Activated T-cell treated with anti-CD3 and anti-CD28 coated beads, Interleukin-2, amount 50 U/mL, for 24 hours (primary cell): ENCODE measurements around the gene AFM.

Source experiments
- DNase-seq: peaks from one replicate; pipeline ENCODE4 v3.0.0-alpha.2; 2020
- H3K27ac Mint-ChIP-seq: 2 replicates; pipeline ENCODE4 v1.8.0; 2020; ENCODE audit warnings: mild to moderate bottlenecking, mixed read lengths
- H3K27me3 Mint-ChIP-seq: 2 replicates; pipeline ENCODE4 v1.8.0; 2020; ENCODE audit warnings: mixed read lengths
- H3K36me3 Mint-ChIP-seq: 2 replicates; pipeline ENCODE4 v1.8.0; 2020; ENCODE audit warnings: low read depth, mixed read lengths
- H3K4me1 Mint-ChIP-seq: 2 replicates; pipeline ENCODE4 v1.8.0; 2020; ENCODE audit warnings: low read depth, mixed read lengths
- H3K4me3 Mint-ChIP-seq: 2 replicates; pipeline ENCODE4 v1.8.0; 2020; ENCODE audit warnings: mild to moderate bottlenecking, moderate library complexity, mixed read lengths
- H3K9me3 Mint-ChIP-seq: 2 replicates; pipeline ENCODE4 v1.8.0; 2020; ENCODE audit warnings: mixed read lengths

The AFM gene

GRCh38 chr4:73458184-73459047, 23.1 kb upstream of the AFM start:
- Mint-ChIP-seq H3K36me3 (no peaks in the 10 kb centered on the region), H3K4me3 (no peak overlapping the region), H3K27me3 (peaks cover 7% of the 10 kb centered on the region), H3K9me3 (no peaks in the 10 kb centered on the region), H3K4me1 (no peaks in the 10 kb centered on the region), H3K27ac (no peak overlapping the region)
- no peak for DNase-seq

- Mint-ChIP-seq H3K27me3 (peaks cover 7% of the 10 kb centered on the region), H3K36me3 (no peaks in the 10 kb centered on the region), H3K4me1 (no peaks in the 10 kb centered on the region), H3K27ac (no peak overlapping the region), H3K4me3 (no peak overlapping the region), H3K9me3 (no peaks in the 10 kb centered on the region)
- no peak for DNase-seq
Measured at GRCh38 chr4:73459048-73459421, 22.5 kb upstream of the AFM start.

DNA sequence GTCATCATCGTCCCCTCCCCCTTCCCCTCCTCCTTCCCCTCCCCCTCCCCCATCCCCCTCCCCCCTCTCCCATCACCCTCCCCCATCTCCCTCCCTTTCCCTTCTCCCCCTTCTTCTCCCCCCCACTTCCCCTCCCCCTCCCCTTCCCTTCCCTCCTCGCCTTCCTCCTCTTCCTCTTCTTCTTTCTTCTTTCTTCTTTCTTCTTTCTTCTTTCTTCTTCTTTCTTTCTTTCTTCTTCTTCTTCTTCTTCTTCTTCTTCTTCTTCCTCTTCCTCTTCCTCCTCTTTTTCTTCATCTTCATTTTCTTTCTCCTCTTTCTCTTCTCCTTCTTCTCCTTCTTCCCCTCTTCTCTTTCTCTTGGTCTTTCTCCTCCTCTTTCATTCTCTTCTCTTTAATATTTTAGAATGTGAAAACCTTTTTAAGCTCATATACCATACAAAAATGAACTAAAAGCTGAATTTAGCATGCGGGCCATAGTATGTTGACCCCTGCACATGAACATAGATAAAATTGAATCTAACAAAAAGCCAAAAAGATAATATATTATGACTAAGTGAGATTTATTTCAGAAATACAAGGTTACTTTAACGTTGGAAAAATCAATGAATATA, 20.5 kb upstream of the AFM start:
- Mint-ChIP-seq H3K4me1 (no peaks in the 10 kb centered on the region), H3K4me3 (no peak overlapping the region), H3K9me3 (no peaks in the 10 kb centered on the region), H3K36me3 (no peaks in the 10 kb centered on the region), H3K27me3 (peaks cover 4% of the 10 kb centered on the region), H3K27ac (no peak overlapping the region)
- no peak for DNase-seq

- H3K27me3 Mint-ChIP-seq = peaks cover 3% of the 10 kb centered on the region
- peaks cover 3% of the 10 kb centered on the region for H3K9me3 Mint-ChIP-seq
- H3K4me3 Mint-ChIP-seq = no peak overlapping the region
- H3K36me3 Mint-ChIP-seq = no peaks in the 10 kb centered on the region
- H3K4me1 Mint-ChIP-seq = no peaks in the 10 kb centered on the region
- DNase-seq = no peak
- H3K27ac Mint-ChIP-seq = no peak overlapping the region
Measured at GRCh38 chr4:73468170-73468569, 13.4 kb upstream of the AFM start.

DNA sequence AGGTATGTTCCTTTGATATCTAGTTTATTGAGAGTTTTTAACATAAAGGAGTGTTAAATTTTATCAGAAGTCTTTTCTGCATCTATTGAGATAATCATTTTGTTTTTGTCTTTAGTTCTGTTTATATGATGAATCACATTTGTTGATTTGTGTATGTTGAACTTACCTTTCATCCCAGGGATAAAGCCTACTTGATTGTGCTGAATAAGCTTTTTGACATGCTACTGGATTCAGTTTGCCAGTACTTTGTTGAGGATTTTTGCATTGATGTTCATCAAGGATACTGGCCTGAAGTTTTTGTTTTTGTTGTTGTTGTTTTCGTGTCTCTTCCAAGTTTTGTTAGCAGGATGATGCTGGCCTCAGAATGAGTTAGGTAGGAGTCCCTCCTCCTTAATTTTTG, 10.8 kb upstream of the AFM start:
- Mint-ChIP-seq H3K4me1 (no peaks in the 10 kb centered on the region), H3K27me3 (peaks cover 10% of the 10 kb centered on the region)

DNA sequence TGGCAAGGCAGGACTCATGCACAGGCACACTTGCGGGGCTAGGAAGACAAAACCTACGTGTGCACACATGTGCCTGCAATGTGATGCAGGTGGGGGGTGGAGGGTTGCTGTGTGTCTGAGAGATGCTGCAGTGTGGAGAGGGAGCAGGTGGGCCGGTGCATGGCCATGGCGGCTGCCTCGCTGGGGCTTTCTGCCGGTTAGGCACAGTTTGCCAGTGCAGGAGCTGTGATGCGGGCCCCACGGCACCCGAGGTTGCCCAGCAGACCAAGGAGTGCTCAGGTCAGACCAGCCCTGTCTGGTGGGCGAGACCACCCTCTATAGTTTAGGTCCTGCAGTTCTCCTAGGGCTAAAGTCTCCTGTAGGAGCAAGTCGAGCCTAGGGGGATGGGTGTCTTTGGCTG, 4.4 kb upstream of the AFM start:
- H3K27me3 Mint-ChIP-seq = peaks cover 13% of the 10 kb centered on the region
- no peak overlapping the region for H3K4me3 Mint-ChIP-seq
- H3K27ac Mint-ChIP-seq = no peak overlapping the region
- no peaks in the 10 kb centered on the region for H3K4me1 Mint-ChIP-seq
- peaks cover 16% of the 10 kb centered on the region for H3K9me3 Mint-ChIP-seq
- DNase-seq = no peak
- H3K36me3 Mint-ChIP-seq = no peaks in the 10 kb centered on the region

More for the DNA sequence above, 10.8 kb upstream of the AFM start:
- peaks cover 13% of the 10 kb centered on the region for H3K9me3 Mint-ChIP-seq
- no peaks in the 10 kb centered on the region for H3K36me3 Mint-ChIP-seq
- no peak for DNase-seq
- no peak overlapping the region for H3K4me3 Mint-ChIP-seq
- no peak overlapping the region for H3K27ac Mint-ChIP-seq

- peaks cover 8% of the 10 kb centered on the region for H3K9me3 Mint-ChIP-seq
- H3K4me3 Mint-ChIP-seq = no peak overlapping the region
- H3K27ac Mint-ChIP-seq = no peak overlapping the region
- no peaks in the 10 kb centered on the region for H3K36me3 Mint-ChIP-seq
- no peak for DNase-seq
- H3K27me3 Mint-ChIP-seq = peaks cover 11% of the 10 kb centered on the region
- H3K4me1 Mint-ChIP-seq = no peaks in the 10 kb centered on the region
Measured at GRCh38 chr4:73479323-73479722, 2.2 kb upstream of the AFM start.

DNA sequence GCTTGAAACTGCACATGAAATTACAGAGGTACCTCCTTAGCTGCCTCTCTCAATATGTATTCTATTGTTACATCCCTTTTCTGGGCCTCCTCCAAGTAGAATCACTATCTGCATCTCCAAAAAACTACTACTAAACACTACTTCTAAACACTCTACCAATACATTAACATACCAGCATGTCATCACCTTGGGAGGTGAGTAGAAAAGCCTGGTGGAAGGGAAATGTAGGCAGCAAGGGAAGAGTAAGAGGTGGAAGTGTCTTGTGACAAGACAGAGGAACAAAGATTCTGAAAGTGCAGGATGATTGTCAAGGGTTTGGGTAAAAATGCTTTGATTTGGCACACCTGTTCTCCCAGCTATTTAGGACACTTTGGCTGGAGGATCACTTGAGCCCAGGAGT, 3.5 kb downstream of the AFM start:
- Mint-ChIP-seq H3K4me3 (no peak overlapping the region), H3K27me3 (peaks cover 6% of the 10 kb centered on the region), H3K9me3 (no peaks in the 10 kb centered on the region), H3K27ac (no peak overlapping the region), H3K36me3 (no peaks in the 10 kb centered on the region), H3K4me1 (no peaks in the 10 kb centered on the region)
- no peak for DNase-seq

DNA sequence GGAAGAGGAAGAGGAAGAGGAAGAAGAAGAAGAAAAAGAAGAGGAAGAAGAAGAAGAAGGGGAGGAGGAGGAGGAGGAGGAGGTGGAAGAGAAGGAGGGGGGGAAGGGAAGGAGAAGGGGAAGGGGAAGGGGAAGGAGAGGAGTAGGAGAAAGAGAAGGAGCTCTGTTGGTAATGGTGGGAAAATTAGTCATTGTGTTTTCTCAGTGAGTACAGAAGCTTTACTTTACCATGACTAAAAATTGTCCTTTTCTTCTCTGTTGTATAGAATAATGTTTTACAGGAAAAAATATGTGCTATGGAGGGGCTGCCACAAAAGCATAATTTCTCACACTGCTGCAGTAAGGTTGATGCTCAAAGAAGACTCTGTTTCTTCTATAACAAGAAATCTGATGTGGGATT, 4.1 kb downstream of the AFM start:
- H3K36me3 Mint-ChIP-seq = no peaks in the 10 kb centered on the region
- H3K27ac Mint-ChIP-seq = no peak overlapping the region
- H3K4me3 Mint-ChIP-seq = no peak overlapping the region
- no peaks in the 10 kb centered on the region for H3K9me3 Mint-ChIP-seq
- peaks cover 6% of the 10 kb centered on the region for H3K27me3 Mint-ChIP-seq
- no peaks in the 10 kb centered on the region for H3K4me1 Mint-ChIP-seq
- DNase-seq = no peak

DNA sequence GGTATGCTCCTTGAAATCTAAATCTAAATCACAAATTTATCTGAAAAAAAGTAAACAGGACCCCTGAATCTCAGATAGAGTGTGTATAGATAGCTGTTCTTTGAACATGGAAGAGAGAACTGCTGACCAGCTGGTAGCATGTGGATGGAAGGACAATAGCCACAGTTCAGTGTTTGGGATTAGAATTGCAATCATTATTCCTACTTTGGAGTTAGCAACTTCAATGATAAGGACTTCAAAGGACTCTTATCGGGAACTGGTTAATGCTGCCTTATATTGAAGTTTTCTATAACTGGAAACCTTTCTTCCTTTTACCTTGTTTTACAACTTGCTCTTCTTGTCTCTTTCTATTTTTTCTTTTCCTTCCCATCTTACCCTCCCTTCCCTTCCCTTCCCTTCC, 5.0 kb downstream of the AFM start:
- Mint-ChIP-seq H3K4me1 (no peaks in the 10 kb centered on the region), H3K9me3 (no peaks in the 10 kb centered on the region), H3K36me3 (no peaks in the 10 kb centered on the region), H3K4me3 (no peak overlapping the region), H3K27me3 (peaks cover 3% of the 10 kb centered on the region), H3K27ac (no peak overlapping the region)
- no peak for DNase-seq

DNA sequence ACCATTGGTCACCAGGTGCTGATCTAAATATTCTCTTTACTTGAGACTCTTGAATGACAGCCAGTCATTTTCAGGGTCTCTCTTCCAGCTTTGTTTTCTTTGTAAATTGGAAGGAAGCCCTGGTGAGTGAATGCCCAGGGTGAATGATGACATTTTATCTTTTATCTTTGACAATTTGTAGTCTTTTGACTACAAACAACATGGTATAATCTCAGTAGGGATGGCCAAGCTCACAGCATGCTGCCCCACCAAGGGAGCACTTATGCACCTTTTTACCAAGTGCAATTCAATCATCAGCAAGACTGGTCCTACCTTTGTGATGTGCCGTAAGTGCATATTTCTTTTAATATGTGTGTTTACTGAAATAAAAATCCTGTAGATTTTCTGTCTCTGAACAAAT, 5.7 kb downstream of the AFM start:
- no peaks in the 10 kb centered on the region for H3K4me1 Mint-ChIP-seq
- H3K27me3 Mint-ChIP-seq = peaks cover 3% of the 10 kb centered on the region
- H3K9me3 Mint-ChIP-seq = no peaks in the 10 kb centered on the region
- no peak overlapping the region for H3K27ac Mint-ChIP-seq
- H3K4me3 Mint-ChIP-seq = no peak overlapping the region
- H3K36me3 Mint-ChIP-seq = no peaks in the 10 kb centered on the region
- DNase-seq = no peak

DNA sequence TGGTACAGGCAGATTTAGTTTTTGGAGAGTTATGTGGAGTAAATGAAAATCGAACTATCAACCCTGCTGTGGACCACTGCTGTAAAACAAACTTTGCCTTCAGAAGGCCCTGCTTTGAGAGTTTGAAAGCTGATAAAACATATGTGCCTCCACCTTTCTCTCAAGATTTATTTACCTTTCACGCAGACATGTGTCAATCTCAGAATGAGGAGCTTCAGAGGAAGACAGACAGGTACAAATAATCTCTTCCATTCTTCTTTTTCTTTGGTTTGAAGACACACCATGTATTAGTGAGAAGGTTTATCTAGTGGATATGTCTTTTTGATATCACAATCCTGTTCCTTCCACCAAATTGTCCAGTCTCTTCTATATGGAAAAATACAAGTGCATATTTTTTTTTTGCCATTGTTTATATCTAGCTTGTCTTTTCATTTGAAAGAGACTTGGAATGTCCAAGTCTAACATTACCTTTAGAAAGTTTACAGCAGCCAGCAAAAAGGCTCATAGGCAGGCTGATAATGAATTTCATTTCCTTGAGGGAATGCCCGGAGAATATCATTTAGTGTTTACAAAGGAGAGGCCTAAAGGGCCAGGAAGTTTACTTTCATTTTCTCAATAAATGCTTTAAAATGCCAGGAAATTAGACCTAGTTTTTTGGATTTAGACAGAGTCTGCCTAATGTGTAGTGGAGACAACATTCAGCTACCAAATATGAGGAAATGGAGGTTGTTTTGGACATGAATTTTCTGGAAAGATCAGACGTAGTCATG, 18.6 kb downstream of the AFM start:
- DNase-seq = no peak
- Mint-ChIP-seq H3K27me3 (no peaks in the 10 kb centered on the region), H3K4me1 (no peaks in the 10 kb centered on the region), H3K36me3 (no peaks in the 10 kb centered on the region), H3K4me3 (no peak overlapping the region), H3K27ac (no peak overlapping the region), H3K9me3 (no peaks in the 10 kb centered on the region)

GRCh38 chr4:73501664-73502265, 20.2 kb downstream of the AFM start:
- Mint-ChIP-seq H3K27me3 (no peaks in the 10 kb centered on the region), H3K4me3 (no peak overlapping the region), H3K4me1 (no peaks in the 10 kb centered on the region), H3K36me3 (no peaks in the 10 kb centered on the region), H3K27ac (no peak overlapping the region), H3K9me3 (no peaks in the 10 kb centered on the region)
- no peak for DNase-seq

DNA sequence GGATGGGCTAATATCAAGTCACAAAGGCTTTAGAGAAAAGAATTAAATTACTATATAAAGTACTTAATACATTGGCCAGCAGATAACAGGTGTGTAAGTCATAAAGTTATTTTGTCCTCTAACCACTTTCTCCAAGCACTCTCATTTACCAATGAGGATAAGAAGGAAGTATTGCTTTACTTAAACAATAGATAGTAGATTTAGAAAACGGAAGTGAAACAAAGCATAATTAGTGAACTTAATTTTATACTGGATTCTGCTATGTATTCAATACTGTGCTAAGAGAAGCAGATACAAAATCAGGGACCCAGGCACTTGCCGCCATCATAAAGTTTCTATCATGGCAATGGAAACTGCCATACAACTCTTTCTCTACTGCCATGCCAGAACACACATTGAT, 24.0 kb downstream of the AFM start:
- H3K27ac Mint-ChIP-seq = no peak overlapping the region
- no peak overlapping the region for H3K4me3 Mint-ChIP-seq
- no peaks in the 10 kb centered on the region for H3K36me3 Mint-ChIP-seq
- no peaks in the 10 kb centered on the region for H3K4me1 Mint-ChIP-seq
- no peaks in the 10 kb centered on the region for H3K27me3 Mint-ChIP-seq
- DNase-seq = no peak
- no peaks in the 10 kb centered on the region for H3K9me3 Mint-ChIP-seq

GRCh38 chr4:73507541-73507940, 26.0 kb downstream of the AFM start:
- H3K27ac Mint-ChIP-seq = no peak overlapping the region
- H3K9me3 Mint-ChIP-seq = no peaks in the 10 kb centered on the region

More at GRCh38 chr4:73507541-73507940, 26.0 kb downstream of the AFM start:
- no peak for DNase-seq
- H3K4me3 Mint-ChIP-seq = no peak overlapping the region
- no peaks in the 10 kb centered on the region for H3K36me3 Mint-ChIP-seq
- H3K4me1 Mint-ChIP-seq = no peaks in the 10 kb centered on the region
- no peaks in the 10 kb centered on the region for H3K27me3 Mint-ChIP-seq
